HepG2 (cell line): Measurements from ENCODE around the gene PRRG3. TPM values are rescaled to one million over a fixed set of nuclear protein-coding genes. Genes with fewer than 3 reads are reported as not detected.

Source experiments
- AKNA ChIP-seq: sonication (generic); formaldehyde crosslinking; IDR thresholded peaks from 2 replicates; pipeline ENCODE4 v1.4.0; 2020; ENCODE audit warnings: missing genetic modification reagents, borderline replicate concordance
- CENPT ChIP-seq: sonication (generic); formaldehyde crosslinking; IDR thresholded peaks from 2 replicates; pipeline ENCODE4 v1.8.0; 2022; ENCODE audit warnings: low read depth, mild to moderate bottlenecking, moderate library complexity, missing genetic modification reagents
- FOSL1 ChIP-seq: sonication (generic); formaldehyde crosslinking; IDR thresholded peaks from 2 replicates; pipeline ENCODE4 v1.9.0; 2021; ENCODE audit warnings: missing genetic modification reagents, borderline replicate concordance
- HOXA5 ChIP-seq: sonication (generic); formaldehyde crosslinking; IDR thresholded peaks from 2 replicates; pipeline ENCODE4 v1.4.0; 2020; ENCODE audit warnings: missing genetic modification reagents
- KIAA2018 ChIP-seq: sonication (generic); formaldehyde crosslinking; IDR thresholded peaks from 2 replicates; pipeline ENCODE4 v1.5.0; 2020; ENCODE audit warnings: mild to moderate bottlenecking, missing genetic modification reagents, borderline replicate concordance
- KLF12 ChIP-seq: sonication (generic); formaldehyde crosslinking; IDR thresholded peaks from 2 replicates; pipeline ENCODE4 v1.4.0; 2020; ENCODE audit warnings: missing genetic modification reagents, borderline replicate concordance
- MYNN ChIP-seq: sonication (generic); formaldehyde crosslinking; IDR thresholded peaks from 2 replicates; pipeline ENCODE4 v1.4.0; 2020; ENCODE audit warnings: mild to moderate bottlenecking, low read depth, missing genetic modification reagents
- NR2F1 ChIP-seq, 2 experiments: fragments of 450-650 bp in 1 of 2; formaldehyde crosslinking in 1 of 2; IDR thresholded peaks; 2 replicates each; pipeline versions ENCODE4 v1.5.0 to v1.6.1; 2016 to 2020; ENCODE audit warnings: mild to moderate bottlenecking in 1 of 2, missing compliant biosample characterization in 1 of 2, missing genetic modification reagents in 1 of 2, moderate library complexity in 1 of 2
- POLR2A ChIP-seq, 2 experiments: IDR thresholded peaks; 2 replicates each; pipeline ENCODE4 v1.6.1; 2011; ENCODE audit warnings: low read depth in 2 of 2, low read length in 2 of 2, mild to moderate bottlenecking in 1 of 2, moderate library complexity in 1 of 2; ENCODE audit not compliant: insufficient read depth in 1 of 2
- RAD21 ChIP-seq: fragments of 450-650 bp; formaldehyde crosslinking; IDR thresholded peaks from 2 replicates; pipeline ENCODE4 v1.5.0; 2020; ENCODE audit warnings: mild to moderate bottlenecking
- SP1 ChIP-seq, 2 experiments: fragments of 450-650 bp in 1 of 2; sonication (generic) in 1 of 2; formaldehyde crosslinking in 1 of 2; IDR thresholded peaks; 2 replicates each; pipeline versions ENCODE4 v1.4.0 to v1.6.1; 2016 to 2020; ENCODE audit warnings: missing genetic modification reagents in 1 of 2
- STAG1 ChIP-seq: sonication (generic); formaldehyde crosslinking; IDR thresholded peaks from 2 replicates; pipeline ENCODE4 v1.4.0; 2020; ENCODE audit warnings: missing genetic modification reagents
- U2AF2 ChIP-seq: fragments of 200-400 bp; formaldehyde crosslinking; IDR thresholded peaks from 2 replicates; pipeline ENCODE4 v1.6.1; 2017; ENCODE audit warnings: low read depth, mild to moderate bottlenecking, low read length
- ZFP36 ChIP-seq: fragments of 150-350 bp; IDR thresholded peaks from 2 replicates; pipeline ENCODE4 v1.6.1; 2018; ENCODE audit warnings: borderline replicate concordance, low read length, low read depth; ENCODE audit not compliant: partially characterized antibody
- ZNF207 ChIP-seq: fragments of 450-650 bp; IDR thresholded peaks from 2 replicates; pipeline ENCODE4 v1.6.1; 2016; ENCODE audit warnings: antibody characterized with exemption, borderline replicate concordance
- ZNF543 ChIP-seq: sonication (generic); formaldehyde crosslinking; IDR thresholded peaks from 2 replicates; pipeline ENCODE4 v1.4.0; 2020; ENCODE audit warnings: mild to moderate bottlenecking, missing genetic modification reagents
- ZNF772 ChIP-seq: sonication (generic); formaldehyde crosslinking; IDR thresholded peaks from 2 replicates; pipeline ENCODE4 v1.5.0; 2020; ENCODE audit warnings: mild to moderate bottlenecking, missing genetic modification reagents
- ZNF781 ChIP-seq: sonication (generic); formaldehyde crosslinking; IDR thresholded peaks from 2 replicates; pipeline ENCODE4 v1.5.1; 2020; ENCODE audit warnings: borderline replicate concordance, mild to moderate bottlenecking, missing genetic modification reagents; ENCODE audit errors: not compliant biosample characterization
- polyA plus RNA-seq, 8 experiments: library from polyadenylated mRNA; depleted of rRNA in 3 of 8; stranded (reverse) in 7 of 8; unstranded in 1 of 8; fragments of >200 nt; fragmentation: Illumina TruSeq in 4 of 8; extraction: Trizol in 4 of 8; gene quantifications; 2 replicates each; pipeline versions ENCODE4 v1.2.1 to v1.2.3, GENCODE V29; 2011 to 2016; ENCODE audit warnings: low read depth in 4 of 8, missing spikeins in 1 of 8, mixed read lengths in 1 of 8; ENCODE audit not compliant: insufficient read depth in 1 of 8
- total RNA-seq, 5 experiments: library from RNA; depleted of rRNA; stranded (reverse); fragments of >200 nt; fragmentation: Illumina TruSeq; extraction: Trizol; gene quantifications; 2 replicates each; pipeline ENCODE4 v1.2.3, GENCODE V29; 2016; ENCODE audit warnings: low read depth in 1 of 5

The PRRG3 gene
- total and polyA plus RNA-seq, 2 of the 13 experiments (the other 11 are each of a cell fraction or from before 2014, with no cell fraction given), result not detected

GRCh38 chrX:151680805-151681204, 14.5 kb upstream of the PRRG3 start (continued):
- no peak for TF ChIP-seq AKNA (CRISPR knock-in tag)
- no peak for TF ChIP-seq FOSL1 (CRISPR knock-in tag)
- TF ChIP-seq ZNF207, result no peak
- TF ChIP-seq ZNF772, result no peak
- TF ChIP-seq U2AF2, result no peak
- no peak for TF ChIP-seq SP1 (IDR thresholded peaks at IDR 0.05)
- no peak for TF ChIP-seq SP1 (CRISPR knock-in tag; IDR thresholded peaks at IDR 0.05)
- no peak for TF ChIP-seq NR2F1 (CRISPR knock-in tag; IDR thresholded peaks at IDR 0.05)
- no peak for TF ChIP-seq KIAA2018 (CRISPR knock-in tag)
- TF ChIP-seq ZNF543, result no peak
- no peak for TF ChIP-seq ZFP36
- TF ChIP-seq CENPT (CRISPR knock-in tag), result no peak
- peak; percentile 91; the same call in 1 of the 2 replicates for TF ChIP-seq KLF12 (CRISPR knock-in tag)
- no peak for TF ChIP-seq ZNF781 (CRISPR knock-in tag)
- no peak for TF ChIP-seq MYNN (CRISPR knock-in tag)
- peak; percentile 86 for TF ChIP-seq STAG1 (CRISPR knock-in tag)
- TF ChIP-seq RAD21 (CRISPR knock-in tag), result peak; percentile 64
- no peak for TF ChIP-seq POLR2A (IDR thresholded peaks at IDR 0.05; ENCODE audit: insufficient read depth in 1 of 2, low read depth in 2 of 2, low read length in 2 of 2)
- no peak for TF ChIP-seq HOXA5 (CRISPR knock-in tag)
